CD14-positive monocyte (primary cell): Measurements from ENCODE around the gene TMEM30B. TPM values are rescaled to one million over a fixed set of nuclear protein-coding genes. Genes with fewer than 3 reads are reported as not detected.

Experiments used
- DNase-seq, 3 donors: peaks; one replicate each; pipeline ENCODE4 v3.0.0-alpha.2; 2011 to 2022
- H2AFZ ChIP-seq: 2 replicates; pipeline ENCODE4 v1.6.0; 2012; ENCODE audit warnings: mild to moderate bottlenecking, low read depth, low read length, inconsistent platforms; ENCODE audit not compliant: insufficient read depth, poor library complexity, severe bottlenecking
- H3K27ac ChIP-seq, 2 donors: 1 replicate in 1 of 2; 2 replicates in 1 of 2; pipeline ENCODE4 v1.5.1; 2012 to 2013; ENCODE audit warnings: low read length in 2 of 2, control low read depth in 1 of 2, inconsistent platforms in 1 of 2, low read depth in 1 of 2, mild to moderate bottlenecking in 1 of 2
- H3K27me3 ChIP-seq, 2 donors: one replicate each; pipeline versions ENCODE4 v1.6.0 to v1.6.1; 2011 to 2013; ENCODE audit warnings: low read length in 2 of 2; ENCODE audit not compliant: control insufficient read depth in 2 of 2, insufficient read depth in 2 of 2
- H3K36me3 ChIP-seq, 2 donors: replicated peaks in 1 of 2; 1 replicate in 1 of 2; 2 replicates in 1 of 2; pipeline versions ENCODE4 v1.5.1 to v1.6.1; 2012 to 2013; ENCODE audit warnings: low read length in 2 of 2, control low read depth in 1 of 2, inconsistent platforms in 1 of 2, mild to moderate bottlenecking in 1 of 2; ENCODE audit not compliant: insufficient read depth in 2 of 2, control insufficient read depth in 1 of 2
- H3K4me1 ChIP-seq, 2 donors: 1 replicate in 1 of 2; 2 replicates in 1 of 2; pipeline versions ENCODE4 v1.5.1 to v1.6.1; 2012 to 2013; ENCODE audit warnings: low read length in 2 of 2, control low read depth in 1 of 2, inconsistent platforms in 1 of 2, mild to moderate bottlenecking in 1 of 2, moderate library complexity in 1 of 2; ENCODE audit not compliant: insufficient read depth in 2 of 2, control insufficient read depth in 1 of 2
- H3K4me2 ChIP-seq: replicated peaks from 2 replicates; pipeline ENCODE3; 2012; ENCODE audit warnings: low read length, moderate library complexity, mild to moderate bottlenecking; ENCODE audit not compliant: poor library complexity, severe bottlenecking; ENCODE audit errors: extremely low read depth
- H3K4me3 ChIP-seq, 3 experiments: fragments of 200-600 bp in 1 of 3; sonication (generic) in 1 of 3; replicated peaks in 1 of 3; 1 replicate in 2 of 3; 2 replicates in 1 of 3; pipeline ENCODE4 v1.5.1; 2011 to 2013; ENCODE audit warnings: low read length in 3 of 3, mild to moderate bottlenecking in 3 of 3, control low read depth in 2 of 3, low read depth in 2 of 3, inconsistent platforms in 1 of 3, moderate library complexity in 1 of 3
- H3K79me2 ChIP-seq: 2 replicates; pipeline ENCODE4 v1.6.0; 2012; ENCODE audit warnings: mild to moderate bottlenecking, control low read depth, inconsistent platforms, low read length, moderate library complexity; ENCODE audit not compliant: insufficient read depth
- H3K9ac ChIP-seq: 2 replicates; pipeline ENCODE4 v1.6.0; 2017; ENCODE audit warnings: low read length, mild to moderate bottlenecking; ENCODE audit not compliant: insufficient read depth, poor library complexity, severe bottlenecking
- H3K9me3 ChIP-seq, 2 donors: replicated peaks in 1 of 2; 1 replicate in 1 of 2; 2 replicates in 1 of 2; pipeline versions ENCODE4 v1.5.1 to v1.6.1; 2012 to 2013; ENCODE audit warnings: low read length in 2 of 2, control low read depth in 1 of 2; ENCODE audit not compliant: control insufficient read depth in 1 of 2, insufficient read depth in 1 of 2
- H4K20me1 ChIP-seq: 2 replicates; pipeline ENCODE4 v1.6.0; 2012; ENCODE audit warnings: mild to moderate bottlenecking, low read length, control low read depth, moderate library complexity; ENCODE audit not compliant: insufficient read depth
- H3K27ac Mint-ChIP-seq, 7 donors: one replicate each; pipeline ENCODE4 v1.8.0; 2020; ENCODE audit warnings: mild to moderate bottlenecking in 7 of 7, mixed read lengths in 7 of 7, moderate library complexity in 6 of 7, inconsistent platforms in 2 of 7
- H3K27me3 Mint-ChIP-seq, 3 donors: one replicate each; pipeline ENCODE4 v1.8.0; 2021 to 2022; ENCODE audit warnings: low read depth in 3 of 3, mild to moderate bottlenecking in 3 of 3, mixed read lengths in 3 of 3, moderate library complexity in 3 of 3, inconsistent platforms in 1 of 3
- H3K36me3 Mint-ChIP-seq, 2 donors: one replicate each; pipeline ENCODE4 v1.8.0; 2020; ENCODE audit warnings: mixed read lengths in 2 of 2, inconsistent platforms in 1 of 2, mild to moderate bottlenecking in 1 of 2
- H3K4me1 Mint-ChIP-seq: one replicate; pipeline ENCODE4 v1.8.0; 2020; ENCODE audit warnings: mild to moderate bottlenecking, mixed read lengths
- H3K4me3 Mint-ChIP-seq, 2 donors: one replicate each; pipeline ENCODE4 v1.8.0; 2020; ENCODE audit warnings: mild to moderate bottlenecking in 2 of 2, mixed read lengths in 2 of 2, moderate library complexity in 1 of 2
- H3K9me3 Mint-ChIP-seq, 7 donors: one replicate each; pipeline ENCODE4 v1.8.0; 2020 to 2022; ENCODE audit warnings: mixed read lengths in 7 of 7, mild to moderate bottlenecking in 6 of 7, moderate library complexity in 6 of 7, inconsistent platforms in 2 of 7
- CTCF ChIP-seq: fragments of 200-600 bp; IDR thresholded peaks from one replicate; pipeline ENCODE4 v1.8.0; 2022; ENCODE audit warnings: antibody characterized with exemption, mild to moderate bottlenecking
- WGBS: methylation state at CpG from one replicate; pipeline ENCODE4 v1.1.5; 2013; ENCODE audit warnings: missing lambda C conversion rate; ENCODE audit not compliant: insufficient coverage; 5-methylcytosine and 5-hydroxymethylcytosine counted together
- intact Hi-C, 2 donors: fragments of 100-400 bp; cut with micrococcal nuclease; formaldehyde crosslinking; loops; one replicate each; pipeline versions ENCODE4 v1.15.0 to v1.15.1; 2023
- polyA plus RNA-seq, 3 donors: library from polyadenylated mRNA; depleted of rRNA in 1 of 3; unstranded in 2 of 3; stranded (reverse) in 1 of 3; fragments of 300-500 nt in 2 of 3; fragments of >200 nt in 1 of 3; fragmentation: Illumina TruSeq in 2 of 3; gene quantifications; 1 replicate in 2 of 3; 2 replicates in 1 of 3; pipeline ENCODE4 v1.2.3, GENCODE V29; 2012 to 2021

Gene TMEM30B
- polyA plus RNA-seq, 3 donors, result not detected

- H3K4me3 Mint-ChIP-seq, result no peak overlapping the region
- Histone ChIP-seq H3K4me1 (peaks cover 12 to 13% of the 10 kb centered on the region in 2 donors), H3K9ac (no peak overlapping the region), H3K4me2 (no peak overlapping the region), H3K9me3 (no peaks in the 10 kb centered on the region), H3K79me2 (no peaks in the 10 kb centered on the region), H2AFZ (no peak overlapping the region), H3K36me3 (no peaks in the 10 kb centered on the region), H3K4me3 (no peak overlapping the region), H3K27me3 (no peaks in the 10 kb centered on the region), H3K27ac (no peak overlapping the region), H4K20me1 (no peaks in the 10 kb centered on the region)
- no peak overlapping the region for H3K27ac Mint-ChIP-seq
- no peaks in the 10 kb centered on the region for H3K9me3 Mint-ChIP-seq
- DNase-seq, result no peak
- no peaks in the 10 kb centered on the region for H3K36me3 Mint-ChIP-seq
- WGBS, result 83% methylated on average over 1 of the region's 9 CpGs
- no peak for TF ChIP-seq CTCF
- H3K4me1 Mint-ChIP-seq, result peaks cover 22% of the 10 kb centered on the region
- H3K27me3 Mint-ChIP-seq, result peaks cover 2 to 20% (median 12%) of the 10 kb centered on the region in 3 donors
- intact Hi-C loops, result loop anchor here (5.0 to 10.0 kb wide), 2 partner anchors 895 to 903 kb away; no protein-coding TSS in a partner anchor
These were observed 31.1 kb downstream of the TMEM30B start for GRCh38 chr14:61250063-61250462.

- intact Hi-C loops, result no loop called here
These were observed 33.2 kb downstream of the TMEM30B start for GRCh38 chr14:61247935-61248334.

More at GRCh38 chr14:61247935-61248334, 33.2 kb downstream of the TMEM30B start:
- H3K4me3 Mint-ChIP-seq, result no peak overlapping the region
- H3K27ac Mint-ChIP-seq, result no peak overlapping the region
- Histone ChIP-seq H3K27ac (no peak overlapping the region), H2AFZ (no peak overlapping the region), H3K9ac (no peak overlapping the region), H3K9me3 (peaks cover 0 to 3% of the 10 kb centered on the region in 2 donors), H3K4me1 (peaks cover under 1% of the 10 kb centered on the region in 2 donors), H3K4me2 (no peak overlapping the region), H4K20me1 (no peaks in the 10 kb centered on the region), H3K4me3 (no peak overlapping the region), H3K36me3 (no peaks in the 10 kb centered on the region), H3K27me3 (no peaks in the 10 kb centered on the region), H3K79me2 (no peaks in the 10 kb centered on the region)
- no peak for DNase-seq
- no CpG with 5 or more reads among the region's 1 CpG for WGBS
- H3K27me3 Mint-ChIP-seq, result peaks cover 2 to 23% (median 16%) of the 10 kb centered on the region in 3 donors
- H3K36me3 Mint-ChIP-seq, result no peaks in the 10 kb centered on the region
- no peak for TF ChIP-seq CTCF
- peaks cover 7% of the 10 kb centered on the region for H3K4me1 Mint-ChIP-seq
- peaks cover 0 to 4% (median 2%) of the 10 kb centered on the region in 7 donors for H3K9me3 Mint-ChIP-seq
